ENCODE data around the gene FN1. TPM values are rescaled to one million over a fixed set of nuclear protein-coding genes. Genes with fewer than 3 reads are reported as not detected.

Gene FN1
- total RNA-seq, 1 experiment from 2014 or later = 1,570 TPM

GRCh38 chr2:215369181-215369760 is 66.6 kb downstream of the FN1 start:
- BruUV-seq (replicated peaks) = no TSS peak
- H3K27me3 ChIP-seq (replicated peaks; ENCODE audit: insufficient read depth, low read depth, low read length, poor library complexity) = no peaks in the 10 kb centered on the region

DNA sequence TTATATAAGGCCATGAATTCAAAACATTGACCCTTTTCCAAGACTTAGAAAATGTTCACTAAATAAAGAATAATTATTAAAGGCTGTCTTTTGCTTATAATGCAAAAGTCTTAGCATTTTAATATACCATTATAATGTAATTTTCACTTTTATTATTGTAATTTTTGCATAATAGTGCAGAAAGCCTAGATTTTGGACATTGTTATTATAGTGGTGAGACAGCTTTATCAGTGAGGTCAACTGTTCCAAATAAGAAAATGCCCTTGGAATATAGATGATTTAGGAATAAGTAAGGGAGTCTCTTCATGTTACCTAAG is 67.4 kb downstream of the FN1 start:
- DNase-seq (ENCODE audit: low spot score) = no peak
- ChIA-PET CTCF (no interaction called here), POLR2A (ENCODE audit: low non-redundant PET) (interaction anchor here (1.0 kb wide), 1 partner anchor 23 kb away, joined by 5 read pairs; no protein-coding TSS in a partner anchor)
- no peak overlapping the region for H3K4me3 ChIP-seq (ENCODE audit: low read depth, low read length, poor library complexity, severe bottlenecking)
- H3K27ac ChIP-seq (ENCODE audit: low read depth, low read length, poor library complexity, severe bottlenecking) = no peak overlapping the region
- BruUV-seq (replicated peaks) = no TSS peak
- H3K9me3 ChIP-seq (ENCODE audit: low read depth, low read length, poor library complexity, severe bottlenecking) = no peaks in the 10 kb centered on the region
- peaks cover 98% of the 10 kb centered on the region for H3K36me3 ChIP-seq (ENCODE audit: insufficient read depth, low read length, poor library complexity, severe bottlenecking)
- no peaks in the 10 kb centered on the region for H3K27me3 ChIP-seq (replicated peaks; ENCODE audit: insufficient read depth, low read depth, low read length, poor library complexity)
- intact Hi-C loops (cut with micrococcal nuclease; ENCODE audit: unreplicated experiment) = no loop called here
- TF ChIP-seq, protein P1, sequence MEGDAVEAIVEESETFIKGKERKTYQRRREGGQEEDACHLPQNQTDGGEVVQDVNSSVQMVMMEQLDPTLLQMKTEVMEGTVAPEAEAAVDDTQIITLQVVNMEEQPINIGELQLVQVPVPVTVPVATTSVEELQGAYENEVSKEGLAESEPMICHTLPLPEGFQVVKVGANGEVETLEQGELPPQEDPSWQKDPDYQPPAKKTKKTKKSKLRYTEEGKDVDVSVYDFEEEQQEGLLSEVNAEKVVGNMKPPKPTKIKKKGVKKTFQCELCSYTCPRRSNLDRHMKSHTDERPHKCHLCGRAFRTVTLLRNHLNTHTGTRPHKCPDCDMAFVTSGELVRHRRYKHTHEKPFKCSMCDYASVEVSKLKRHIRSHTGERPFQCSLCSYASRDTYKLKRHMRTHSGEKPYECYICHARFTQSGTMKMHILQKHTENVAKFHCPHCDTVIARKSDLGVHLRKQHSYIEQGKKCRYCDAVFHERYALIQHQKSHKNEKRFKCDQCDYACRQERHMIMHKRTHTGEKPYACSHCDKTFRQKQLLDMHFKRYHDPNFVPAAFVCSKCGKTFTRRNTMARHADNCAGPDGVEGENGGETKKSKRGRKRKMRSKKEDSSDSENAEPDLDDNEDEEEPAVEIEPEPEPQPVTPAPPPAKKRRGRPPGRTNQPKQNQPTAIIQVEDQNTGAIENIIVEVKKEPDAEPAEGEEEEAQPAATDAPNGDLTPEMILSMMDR (conservative IDR thresholded peaks at IDR 0.05; ENCODE audit: low read depth, low read length) = no peak
- no peak for TF ChIP-seq EZH2 (IDR thresholded peaks at IDR 0.05; ENCODE audit: borderline replicate concordance, low read depth, low read length, poor library complexity, severe bottlenecking)
- H3K4me1 ChIP-seq (ENCODE audit: insufficient read depth, low read length, poor library complexity, severe bottlenecking) = peaks cover 5% of the 10 kb centered on the region

More at GRCh38 chr2:215369181-215369760, 66.6 kb downstream of the FN1 start:
- ChIA-PET POLR2A (ENCODE audit: low non-redundant PET) (interaction anchor here (1.0 kb wide), 1 partner anchor 24 kb away, joined by 5 read pairs; no protein-coding TSS in a partner anchor), CTCF (no interaction called here)
- intact Hi-C loops (cut with micrococcal nuclease; ENCODE audit: unreplicated experiment) = no loop called here
- H3K9me3 ChIP-seq (ENCODE audit: low read depth, low read length, poor library complexity, severe bottlenecking) = no peaks in the 10 kb centered on the region
- no peaks in the 10 kb centered on the region for H3K4me1 ChIP-seq (ENCODE audit: insufficient read depth, low read length, poor library complexity, severe bottlenecking)
- no peak overlapping the region for H3K27ac ChIP-seq (ENCODE audit: low read depth, low read length, poor library complexity, severe bottlenecking)
- DNase-seq (ENCODE audit: low spot score) = no peak
- TF ChIP-seq EZH2 (IDR thresholded peaks at IDR 0.05; ENCODE audit: borderline replicate concordance, low read depth, low read length, poor library complexity, severe bottlenecking) = no peak
- TF ChIP-seq, protein P1 (conservative IDR thresholded peaks at IDR 0.05; ENCODE audit: low read depth, low read length) = no peak
- no peak overlapping the region for H3K4me3 ChIP-seq (ENCODE audit: low read depth, low read length, poor library complexity, severe bottlenecking)
- H3K36me3 ChIP-seq (ENCODE audit: insufficient read depth, low read length, poor library complexity, severe bottlenecking) = peaks cover 98% of the 10 kb centered on the region

DNA sequence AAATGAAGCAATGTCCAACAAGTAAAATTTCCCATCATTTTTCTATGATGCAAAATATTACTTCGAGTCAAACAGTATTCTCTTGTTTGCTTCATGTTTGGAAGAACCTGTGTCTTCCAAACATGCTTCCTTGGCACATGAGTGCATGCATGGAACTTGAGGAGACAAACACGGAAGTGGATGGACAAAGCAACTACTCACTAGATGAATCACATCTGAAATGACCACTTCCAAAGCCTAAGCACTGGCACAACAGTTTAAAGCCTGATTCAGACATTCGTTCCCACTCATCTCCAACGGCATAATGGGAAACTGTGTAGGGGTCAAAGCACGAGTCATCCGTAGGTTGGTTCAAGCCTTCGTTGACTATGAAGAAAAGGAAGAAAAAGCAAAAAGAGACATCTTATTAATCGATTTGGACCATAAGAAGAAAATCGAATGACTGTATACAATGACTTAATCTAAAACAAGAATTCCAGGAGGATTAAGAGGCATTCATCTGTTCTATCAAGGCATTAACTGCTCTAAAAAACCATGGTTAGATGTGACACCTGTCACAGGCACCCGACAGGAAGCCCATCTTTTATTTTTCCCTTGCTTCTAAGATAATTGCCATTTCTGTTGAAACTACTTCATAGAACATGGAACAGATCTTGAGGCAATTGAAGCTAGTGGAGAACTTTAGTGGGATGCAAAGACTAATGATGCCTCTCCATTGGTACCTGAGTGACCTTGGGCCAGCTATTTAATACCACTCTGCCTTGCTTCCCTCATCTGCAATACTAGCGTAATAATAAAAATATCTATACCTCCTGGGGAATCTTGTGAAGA is 68.0 kb downstream of the FN1 start:
- no peak for DNase-seq (ENCODE audit: low spot score)
- Histone ChIP-seq H3K27me3 (replicated peaks; ENCODE audit: insufficient read depth, low read depth, low read length, poor library complexity) (no peaks in the 10 kb centered on the region), H3K4me3 (ENCODE audit: low read depth, low read length, poor library complexity, severe bottlenecking) (no peak overlapping the region), H3K36me3 (ENCODE audit: insufficient read depth, low read length, poor library complexity, severe bottlenecking) (peaks cover 98% of the 10 kb centered on the region), H3K9me3 (ENCODE audit: low read depth, low read length, poor library complexity, severe bottlenecking) (no peaks in the 10 kb centered on the region), H3K4me1 (ENCODE audit: insufficient read depth, low read length, poor library complexity, severe bottlenecking) (peaks cover 5% of the 10 kb centered on the region), H3K27ac (ENCODE audit: low read depth, low read length, poor library complexity, severe bottlenecking) (no peak overlapping the region)
- no peak for TF ChIP-seq EZH2 (IDR thresholded peaks at IDR 0.05; ENCODE audit: borderline replicate concordance, low read depth, low read length, poor library complexity, severe bottlenecking)
- TF ChIP-seq, protein P1 (conservative IDR thresholded peaks at IDR 0.05; ENCODE audit: low read depth, low read length) = no peak
- no TSS peak for BruUV-seq (replicated peaks)
- intact Hi-C loops (cut with micrococcal nuclease; ENCODE audit: unreplicated experiment) = no loop called here
- CTCF ChIA-PET = no interaction called here
- POLR2A ChIA-PET (ENCODE audit: low non-redundant PET) = interaction anchor here (1.0 kb wide), 1 partner anchor 22 kb away, joined by 5 read pairs; no protein-coding TSS in a partner anchor
